Measurements from ENCODE around the gene MIOS.
A peak's percentile ranks its signal among the peaks of the same experiment; 100 is the strongest.

The MIOS gene

GRCh38 chr7:7566651-7567611 lies at the start of gene MIOS:
TSS of gene MIOS (plus strand) at chr7:7566884. CDS start at chr7:7572476, 5,592 bp downstream.
- peak; percentile 87 for DNase-seq (ENCODE audit: low spot score)

- no peak for DNase-seq (ENCODE audit: low spot score)
Measured at GRCh38 chr7:7517754-7518153, 48.9 kb upstream of the MIOS start.

- no peak for DNase-seq (ENCODE audit: low spot score)
Measured at GRCh38 chr7:7519056-7519455, 47.6 kb upstream of the MIOS start.

- no peak for DNase-seq (ENCODE audit: low spot score)
Measured at GRCh38 chr7:7519528-7519927, 47.2 kb upstream of the MIOS start.

- no peak for DNase-seq (ENCODE audit: low spot score)
Measured at GRCh38 chr7:7521259-7521658, 45.4 kb upstream of the MIOS start.

- DNase-seq (ENCODE audit: low spot score) = no peak
Measured at GRCh38 chr7:7522421-7522820, 44.3 kb upstream of the MIOS start.

GRCh38 chr7:7524121-7524520 lies 42.6 kb upstream of the MIOS start:
- DNase-seq (ENCODE audit: low spot score) = no peak

- DNase-seq (ENCODE audit: low spot score) = no peak
Measured at GRCh38 chr7:7526006-7526405, 40.7 kb upstream of the MIOS start.

GRCh38 chr7:7527047-7527446 lies 39.6 kb upstream of the MIOS start:
- no peak for DNase-seq (ENCODE audit: low spot score)

GRCh38 chr7:7529328-7529727 lies 37.4 kb upstream of the MIOS start:
- DNase-seq (ENCODE audit: low spot score) = no peak

GRCh38 chr7:7533831-7534430 lies 32.8 kb upstream of the MIOS start:
- DNase-seq (ENCODE audit: low spot score) = no peak

- DNase-seq (ENCODE audit: low spot score) = no peak
Measured at GRCh38 chr7:7535691-7536090, 31.0 kb upstream of the MIOS start, which contains the start of gene COL28A1. TSS of gene COL28A1 (minus strand) at chr7:7535873. CDS start at chr7:7532875, 2,998 bp downstream.

GRCh38 chr7:7536396-7537019 lies 30.2 kb upstream of the MIOS start:
- no peak for DNase-seq (ENCODE audit: low spot score)

GRCh38 chr7:7537711-7538110 lies 29.0 kb upstream of the MIOS start:
- no peak for DNase-seq (ENCODE audit: low spot score)

GRCh38 chr7:7539152-7539551 lies 27.5 kb upstream of the MIOS start:
- no peak for DNase-seq (ENCODE audit: low spot score)

- DNase-seq (ENCODE audit: low spot score) = no peak
Measured at GRCh38 chr7:7539711-7540110, 27.0 kb upstream of the MIOS start.

- no peak for DNase-seq (ENCODE audit: low spot score)
Measured at GRCh38 chr7:7542251-7542835, 24.3 kb upstream of the MIOS start.

- DNase-seq (ENCODE audit: low spot score) = no peak
Measured at GRCh38 chr7:7548407-7548806, 18.3 kb upstream of the MIOS start.

- no peak for DNase-seq (ENCODE audit: low spot score)
Measured at GRCh38 chr7:7550663-7551062, 16.0 kb upstream of the MIOS start.

- no peak for DNase-seq (ENCODE audit: low spot score)
Measured at GRCh38 chr7:7552199-7552598, 14.5 kb upstream of the MIOS start.

- DNase-seq (ENCODE audit: low spot score) = no peak
Measured at GRCh38 chr7:7553386-7553785, 13.3 kb upstream of the MIOS start.

- no peak for DNase-seq (ENCODE audit: low spot score)
Measured at GRCh38 chr7:7554021-7554432, 12.7 kb upstream of the MIOS start.
